ENCODE results near the gene RSPO3.

RSPO3 gene

GRCh38 chr6:127078669-127079068 lies 39.8 kb upstream of the RSPO3 start:
- Histone ChIP-seq H3K27me3 (replicated peaks) (no peaks in the 10 kb centered on the region), H3K36me3 (replicated peaks) (no peaks in the 10 kb centered on the region), H3K27ac (no peak overlapping the region), H3K4me3 (ENCODE audit: low read depth, low read length) (no peak overlapping the region)
- in situ Hi-C loops (cut with HindIII; ENCODE audit: low pct_ligation_motif_present, low sequenced_read_pairs): no loop called here
- TF ChIP-seq CTCF (IDR thresholded peaks at IDR 0.05; ENCODE audit: low read depth, low read length, missing control alignments): no peak
- DNase-seq: no peak

DNA sequence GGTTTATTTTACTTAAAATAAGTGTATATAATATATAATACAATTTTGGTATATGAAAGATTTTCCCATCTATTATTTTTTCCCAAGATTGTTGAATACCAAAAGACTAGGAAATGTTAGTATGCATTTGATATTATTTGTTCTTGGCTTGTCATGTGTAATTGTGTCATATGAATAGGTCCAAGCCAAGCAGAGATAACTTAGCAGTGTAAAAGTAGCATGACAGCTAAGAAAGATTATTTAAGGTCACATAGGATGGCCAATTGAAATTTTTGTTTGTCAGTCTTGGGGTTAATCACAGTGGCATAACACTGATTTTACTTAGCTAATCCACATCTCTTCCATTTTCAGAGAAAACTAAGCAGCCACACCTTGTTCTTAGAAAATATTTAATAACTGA lies 38.8 kb upstream of the RSPO3 start:
- TF ChIP-seq CTCF (IDR thresholded peaks at IDR 0.05; ENCODE audit: low read depth, low read length, missing control alignments): no peak
- Histone ChIP-seq H3K27me3 (replicated peaks) (no peaks in the 10 kb centered on the region), H3K27ac (no peak overlapping the region), H3K4me3 (ENCODE audit: low read depth, low read length) (no peak overlapping the region), H3K36me3 (replicated peaks) (no peaks in the 10 kb centered on the region)
- in situ Hi-C loops (cut with HindIII; ENCODE audit: low pct_ligation_motif_present, low sequenced_read_pairs): no loop called here
- no peak for DNase-seq

- Histone ChIP-seq H3K27me3 (replicated peaks) (no peaks in the 10 kb centered on the region), H3K36me3 (replicated peaks) (no peaks in the 10 kb centered on the region), H3K27ac (no peak overlapping the region), H3K4me3 (ENCODE audit: low read depth, low read length) (no peak overlapping the region)
- no peak for DNase-seq
- no peak for TF ChIP-seq CTCF (IDR thresholded peaks at IDR 0.05; ENCODE audit: low read depth, low read length, missing control alignments)
- in situ Hi-C loops (cut with HindIII; ENCODE audit: low pct_ligation_motif_present, low sequenced_read_pairs): no loop called here
Observed at GRCh38 chr6:127080081-127080480, 38.4 kb upstream of the RSPO3 start.

GRCh38 chr6:127083231-127083962 lies 35.1 kb upstream of the RSPO3 start:
- no peak for TF ChIP-seq CTCF (IDR thresholded peaks at IDR 0.05; ENCODE audit: low read depth, low read length, missing control alignments)
- H3K4me3 ChIP-seq (ENCODE audit: low read depth, low read length): no peak overlapping the region
- DNase-seq: no peak
- in situ Hi-C loops (cut with HindIII; ENCODE audit: low pct_ligation_motif_present, low sequenced_read_pairs): no loop called here
- H3K27me3 ChIP-seq (replicated peaks): no peaks in the 10 kb centered on the region
- H3K27ac ChIP-seq: no peak overlapping the region
- no peaks in the 10 kb centered on the region for H3K36me3 ChIP-seq (replicated peaks)

DNA sequence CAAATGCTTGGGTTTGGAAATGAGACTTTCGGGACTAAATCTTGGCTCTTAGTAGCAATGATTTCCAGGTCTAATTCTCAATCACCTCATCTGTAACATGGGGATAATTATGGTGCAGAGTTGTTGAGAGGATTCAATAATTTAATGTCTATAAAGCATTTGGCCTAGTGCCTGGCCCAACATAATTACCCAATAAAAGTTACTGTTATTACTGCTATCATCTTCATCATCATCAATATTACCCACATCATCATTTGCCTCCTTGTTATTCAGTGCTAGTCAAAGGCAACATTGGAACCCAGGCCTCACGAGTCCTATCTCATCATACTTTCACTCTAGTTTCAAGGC lies 34.5 kb upstream of the RSPO3 start:
- H3K36me3 ChIP-seq (replicated peaks): no peaks in the 10 kb centered on the region
- in situ Hi-C loops (cut with HindIII; ENCODE audit: low pct_ligation_motif_present, low sequenced_read_pairs): no loop called here
- H3K27ac ChIP-seq: no peak overlapping the region
- no peaks in the 10 kb centered on the region for H3K27me3 ChIP-seq (replicated peaks)
- no peak overlapping the region for H3K4me3 ChIP-seq (ENCODE audit: low read depth, low read length)
- no peak for TF ChIP-seq CTCF (IDR thresholded peaks at IDR 0.05; ENCODE audit: low read depth, low read length, missing control alignments)
- no peak for DNase-seq

DNA sequence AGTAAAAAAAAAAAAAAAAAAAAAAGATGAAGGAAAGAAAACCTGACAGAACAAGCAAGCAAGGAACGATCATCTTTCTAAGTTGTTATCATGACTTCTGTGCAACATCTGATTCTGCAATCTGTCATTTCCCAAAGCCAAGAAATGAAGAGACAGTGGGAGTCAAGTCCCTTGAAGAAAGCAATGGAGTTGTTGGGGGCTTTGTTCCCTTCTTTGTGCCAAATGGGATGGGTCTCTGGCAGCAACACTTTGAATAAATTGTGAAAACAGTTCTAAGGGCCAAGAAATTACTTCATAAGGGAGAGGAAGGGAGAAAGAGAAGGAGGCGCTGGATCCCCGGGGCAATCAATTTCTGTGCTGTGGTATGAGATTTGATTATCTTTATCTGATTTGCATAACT lies 33.3 kb upstream of the RSPO3 start:
- Histone ChIP-seq H3K36me3 (replicated peaks) (no peaks in the 10 kb centered on the region), H3K4me3 (ENCODE audit: low read depth, low read length) (no peak overlapping the region), H3K27ac (no peak overlapping the region), H3K27me3 (replicated peaks) (no peaks in the 10 kb centered on the region)
- no peak for TF ChIP-seq CTCF (IDR thresholded peaks at IDR 0.05; ENCODE audit: low read depth, low read length, missing control alignments)
- DNase-seq: no peak
- in situ Hi-C loops (cut with HindIII; ENCODE audit: low pct_ligation_motif_present, low sequenced_read_pairs): no loop called here
